HG02870 (cell line): ENCODE results near the gene FOXQ1.
"Not testable (repeated sequence)": the region's sequence is repeated elsewhere in the genome, so short reads cannot be mapped to it uniquely, and the experiment has no call there.

Experiments used
- ATAC-seq: cut with Tn5 transposase; IDR thresholded peaks from one replicate; pipeline ENCODE4 v1.9.1; 2021; ENCODE audit warnings: mild to moderate bottlenecking, moderate library complexity; ENCODE audit not compliant: unreplicated experiment

The FOXQ1 gene

DNA sequence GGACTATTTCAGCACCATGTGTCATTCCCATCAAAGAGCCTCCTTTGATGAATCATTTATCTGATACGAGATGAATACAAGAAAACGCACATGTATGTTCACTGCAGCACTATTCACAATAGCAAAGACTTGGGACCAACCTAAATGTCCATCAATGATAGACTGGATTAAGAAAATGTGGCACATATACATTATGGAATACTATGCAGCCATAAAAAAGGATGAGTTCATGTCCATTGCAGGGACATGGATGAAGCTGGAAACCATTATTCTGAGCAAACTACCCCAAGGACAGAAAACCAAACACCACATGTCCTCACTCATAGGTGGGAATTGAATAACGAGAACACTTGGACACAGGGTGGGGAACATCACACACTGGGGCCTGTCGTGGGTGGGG, 49.8 kb downstream of the FOXQ1 start:
- ATAC-seq = not testable (repeated sequence)

DNA sequence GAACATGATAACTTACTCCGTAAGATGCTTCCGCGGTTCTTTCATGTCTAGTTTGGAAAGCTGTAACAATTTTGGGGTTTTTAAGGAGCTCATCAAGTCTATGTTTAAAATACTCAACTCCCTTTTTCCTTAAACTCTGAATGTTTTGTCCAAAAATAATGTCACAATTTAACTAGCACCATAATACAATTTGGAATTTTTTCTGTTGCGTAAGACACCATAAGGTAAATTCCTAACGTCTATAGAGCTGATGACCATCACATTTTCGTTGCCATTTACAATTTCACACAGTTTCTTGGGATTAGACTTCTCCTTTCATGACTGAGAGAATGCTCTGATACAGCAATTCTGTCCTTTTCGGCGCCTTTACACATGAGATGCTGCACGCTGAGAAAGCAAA, 50.7 kb downstream of the FOXQ1 start:
- ATAC-seq = no peak

- no peak for ATAC-seq
Observed at GRCh38 chr6:1363298-1363697, 51.4 kb downstream of the FOXQ1 start.

DNA sequence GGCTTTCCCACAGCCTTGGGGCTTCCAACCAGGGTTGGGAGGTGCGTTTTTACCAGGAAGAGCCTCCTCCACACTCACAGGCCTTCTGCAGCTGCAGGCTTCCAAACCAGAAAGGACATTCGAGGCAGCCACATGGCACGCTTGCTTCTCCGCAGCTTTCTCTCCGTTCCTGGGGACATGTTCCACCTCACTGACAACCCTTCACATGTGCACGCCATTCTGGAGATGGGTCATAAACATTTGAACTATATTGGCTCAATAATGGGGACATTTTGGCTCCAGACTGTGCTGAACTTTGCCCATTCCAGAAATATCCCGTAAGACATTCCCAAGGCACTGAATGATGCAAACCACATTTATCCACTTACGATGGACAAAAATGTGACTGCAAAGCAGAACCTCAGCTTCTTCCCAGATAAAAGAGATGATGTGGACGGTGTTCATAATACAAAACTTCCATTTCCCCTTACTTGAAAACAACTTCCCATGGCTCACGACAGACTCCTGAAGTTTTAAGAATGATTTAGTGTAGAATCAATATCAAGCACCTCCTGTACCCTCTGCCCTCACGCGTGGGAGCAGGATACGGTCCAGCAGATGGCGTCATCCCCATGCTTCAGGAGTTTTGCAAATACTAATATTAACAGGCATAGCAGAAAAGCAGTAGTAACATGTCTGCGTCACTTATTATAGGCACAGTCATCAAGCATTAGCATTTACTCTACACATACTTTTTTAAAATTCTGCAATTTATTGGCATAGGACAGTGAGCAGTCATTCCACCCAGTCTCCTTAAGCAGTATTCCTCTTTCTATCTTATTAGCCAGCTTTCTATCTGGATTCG, 52.1 kb downstream of the FOXQ1 start:
- no peak for ATAC-seq
